Erythroblast (primary cell): Measurements from ENCODE around the gene FAM135A.

Source experiments
- GATA1 ChIP-seq: IDR thresholded peaks from 2 replicates; pipeline ENCODE4 v1.6.1; 2011; ENCODE audit warnings: low read depth, mild to moderate bottlenecking, control low read depth, low read length, moderate library complexity
- POLR2A ChIP-seq: IDR thresholded peaks from 2 replicates; pipeline ENCODE4 v1.6.1; 2011; ENCODE audit warnings: mild to moderate bottlenecking, low read length

- TF ChIP-seq POLR2A (no peak), GATA1 (no peak)
These were observed 117.8 kb downstream of the FAM135A start for GRCh38 chr6:70531133-70531532.
